GM18873 (cell line): ENCODE results near the gene OR2J1.
"Not testable (repeated sequence)": the region's sequence is repeated elsewhere in the genome, so short reads cannot be mapped to it uniquely, and the experiment has no call there.

ENCODE experiments used
- ATAC-seq: cut with Tn5 transposase; IDR thresholded peaks from one replicate; pipeline ENCODE4 v1.9.1; 2021; ENCODE audit warnings: mild to moderate bottlenecking, moderate library complexity, moderate number of reproducible peaks; ENCODE audit not compliant: unreplicated experiment, low FRiP score

OR2J1 gene

DNA sequence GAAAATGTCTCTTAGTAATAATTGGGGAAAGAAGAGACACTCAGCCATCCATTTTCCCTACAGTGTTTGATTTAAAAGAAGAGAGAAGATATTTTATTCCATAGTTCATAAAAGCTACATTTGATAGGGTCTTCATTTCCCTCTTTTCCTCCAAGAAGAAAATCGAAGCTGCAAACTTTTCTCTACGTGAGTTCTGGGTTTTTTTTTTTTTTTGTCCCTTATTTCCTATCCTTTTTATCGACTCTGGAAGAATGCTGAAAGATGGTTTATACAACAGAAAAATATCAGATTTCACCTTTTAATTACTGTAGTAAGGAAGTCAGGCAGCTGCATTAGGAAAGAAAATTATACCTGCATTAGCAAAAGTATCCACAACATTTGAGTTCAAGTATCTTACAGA lies at the start of gene OR2J1:
Gene OR2J1, plus strand, starts transcription at position 301 of the 400 bp plus-strand sequence. CDS start 1,453 bp downstream, outside the sequence.
- ATAC-seq = no peak

DNA sequence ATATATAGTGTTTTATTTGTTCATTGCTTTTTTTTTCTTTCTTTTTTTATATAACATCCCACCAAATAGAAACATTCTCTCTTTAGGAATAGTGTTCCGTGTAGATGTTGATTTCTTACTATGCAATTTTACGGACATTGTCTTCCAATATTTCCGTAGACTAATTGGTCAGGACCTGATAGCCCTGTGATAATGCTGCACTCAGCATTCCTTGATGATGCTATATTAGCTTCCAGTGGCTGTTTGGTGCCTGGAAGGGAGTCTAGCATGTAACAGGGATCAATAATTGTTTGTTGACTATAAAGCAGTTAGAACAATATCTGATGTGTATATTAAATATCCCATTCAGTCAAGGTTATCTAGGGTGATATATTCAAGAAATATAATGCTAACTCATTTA lies 47.6 kb upstream of the OR2J1 start:
- ATAC-seq = no peak

DNA sequence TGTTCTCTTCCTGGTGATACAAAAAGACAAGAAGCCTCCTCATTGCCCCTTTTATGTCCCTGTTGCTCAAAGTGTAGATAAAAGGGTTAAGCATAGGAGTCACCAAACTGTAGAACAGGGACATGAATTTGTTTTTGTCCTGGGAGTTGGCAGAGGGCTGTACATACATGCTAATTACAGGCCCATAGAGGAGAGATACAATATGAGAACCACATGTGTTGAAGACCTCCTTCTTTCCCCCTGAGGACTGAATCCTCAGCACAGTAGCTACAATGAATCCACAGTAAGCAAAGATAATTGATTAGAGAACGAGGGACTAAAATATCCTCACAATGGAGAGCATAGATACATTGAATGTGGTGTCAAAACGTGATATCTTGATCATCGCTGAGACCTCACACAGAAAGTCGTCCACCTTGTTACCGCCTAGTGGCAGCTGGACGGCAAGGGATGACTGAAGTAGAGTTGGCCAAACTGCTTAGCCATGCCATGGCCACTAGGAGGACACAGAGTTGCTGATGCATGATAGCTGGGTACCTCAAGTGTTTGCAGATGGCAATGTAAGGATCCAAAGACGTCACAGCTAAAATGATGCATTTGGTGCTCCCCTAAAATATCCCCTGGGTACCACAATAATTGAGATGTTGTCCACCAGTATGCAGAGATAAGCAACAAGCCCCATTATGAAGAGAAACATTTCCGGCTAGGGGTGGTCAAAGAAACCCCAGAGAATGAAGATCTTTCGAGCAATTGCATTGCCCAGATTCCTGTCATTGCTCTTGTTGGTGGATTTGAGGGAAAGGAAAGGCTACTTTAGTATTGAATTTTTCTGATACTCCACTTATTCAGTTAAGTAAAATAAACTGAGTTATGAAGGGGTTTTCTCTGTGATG lies 27.2 kb upstream of the OR2J1 start:
- ATAC-seq = no peak

DNA sequence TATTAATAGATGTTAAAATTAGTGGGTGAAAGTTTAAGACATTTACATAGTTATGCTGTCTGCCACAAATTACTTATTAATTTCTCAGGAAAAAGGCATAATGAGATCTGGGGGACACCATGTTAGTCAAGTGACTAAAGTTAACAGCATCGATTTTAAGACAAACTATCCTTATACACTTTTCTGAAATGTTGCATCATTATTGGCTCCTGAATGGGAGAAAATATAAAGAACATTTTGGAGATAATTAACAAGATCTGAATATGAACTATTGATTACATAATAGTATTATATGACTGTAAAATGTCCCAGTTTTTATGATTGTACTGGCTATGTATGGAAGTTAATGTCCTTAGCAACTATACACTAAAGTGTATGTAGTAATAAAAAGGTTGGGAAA lies 20.1 kb upstream of the OR2J1 start:
- ATAC-seq = no peak

DNA sequence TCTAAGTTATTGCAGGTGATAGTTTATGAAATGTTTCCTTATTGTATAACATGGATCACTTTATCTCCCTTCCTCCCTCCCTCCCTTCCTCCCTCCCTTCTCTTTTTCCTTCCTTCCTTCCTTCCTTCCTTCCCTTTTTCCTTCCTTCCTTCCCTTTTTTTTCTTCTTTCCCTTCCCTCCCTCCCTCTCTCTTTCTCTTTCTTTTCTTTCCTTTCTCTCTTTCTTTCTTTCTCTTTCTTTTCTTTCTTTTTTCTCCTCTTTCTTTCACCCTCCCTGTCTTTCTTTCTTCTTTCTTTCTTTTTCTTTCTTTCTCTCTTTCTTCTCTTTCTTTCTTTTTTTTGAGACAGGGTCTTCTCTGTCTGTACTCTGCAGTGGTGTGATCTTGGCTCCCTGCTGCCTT lies 18.0 kb upstream of the OR2J1 start:
- no peak for ATAC-seq

DNA sequence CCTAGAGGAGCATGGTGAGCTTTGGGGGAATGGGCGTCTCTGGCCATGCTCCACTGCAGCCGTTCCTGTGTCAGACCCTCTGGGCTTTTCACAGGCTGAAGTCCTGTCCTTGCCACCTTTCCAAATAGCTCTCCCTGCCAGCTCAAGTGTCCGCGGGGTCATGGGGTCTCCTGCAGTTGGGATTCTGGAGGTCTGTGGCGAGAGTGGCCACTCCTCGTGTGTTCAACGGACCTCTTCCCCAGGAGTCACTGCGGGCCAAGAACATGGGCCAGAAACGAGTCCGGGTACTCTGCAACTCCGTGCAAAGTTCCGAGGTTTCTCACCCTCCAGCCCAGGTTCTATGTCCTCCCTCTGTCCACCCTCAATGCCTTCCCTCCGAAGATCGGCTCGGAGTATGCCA lies 16.8 kb upstream of the OR2J1 start:
- no peak for ATAC-seq

DNA sequence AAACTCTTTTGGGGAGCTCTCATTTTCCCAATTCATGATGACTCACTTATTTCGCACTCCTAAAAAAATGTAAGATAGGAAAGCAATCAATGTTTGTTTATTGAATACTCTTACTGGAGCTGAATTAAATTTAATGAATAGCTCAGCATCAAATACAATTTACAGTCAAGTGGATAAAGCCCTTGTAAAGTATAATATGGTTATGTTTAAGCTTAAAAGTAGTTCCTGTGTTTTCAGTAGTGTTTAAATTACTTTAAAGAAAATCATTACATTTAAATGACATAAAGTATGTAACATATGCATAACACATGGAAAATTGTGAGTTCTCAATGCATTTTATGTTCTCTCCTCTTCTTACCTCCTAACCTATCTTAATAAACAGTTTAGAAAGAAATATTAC lies 12.1 kb upstream of the OR2J1 start, which contains the start of gene OR2B3:
Gene OR2B3, minus strand, starts transcription at position 101 of the 400 bp plus-strand sequence. Its CDS starts 65 bp downstream, at position 36.
- no peak for ATAC-seq

DNA sequence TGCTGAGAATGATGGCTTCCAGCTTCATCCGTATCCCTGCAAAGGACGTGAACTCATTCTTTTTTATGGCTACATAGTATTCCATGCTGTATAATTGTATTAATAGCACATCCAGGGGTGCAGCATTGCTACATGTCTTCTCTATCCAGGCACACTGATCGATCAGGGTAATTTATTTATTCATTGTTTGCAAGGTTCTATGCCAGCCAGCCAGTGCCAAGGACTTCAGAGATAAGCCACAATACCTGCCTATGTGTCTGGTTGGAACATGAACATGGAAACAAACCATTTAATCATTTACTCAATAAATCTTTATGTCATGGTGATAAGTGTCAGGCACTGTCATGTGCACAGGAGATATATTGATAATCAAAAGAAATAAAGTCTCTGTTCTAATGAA lies 6.3 kb upstream of the OR2J1 start:
- no peak for ATAC-seq

DNA sequence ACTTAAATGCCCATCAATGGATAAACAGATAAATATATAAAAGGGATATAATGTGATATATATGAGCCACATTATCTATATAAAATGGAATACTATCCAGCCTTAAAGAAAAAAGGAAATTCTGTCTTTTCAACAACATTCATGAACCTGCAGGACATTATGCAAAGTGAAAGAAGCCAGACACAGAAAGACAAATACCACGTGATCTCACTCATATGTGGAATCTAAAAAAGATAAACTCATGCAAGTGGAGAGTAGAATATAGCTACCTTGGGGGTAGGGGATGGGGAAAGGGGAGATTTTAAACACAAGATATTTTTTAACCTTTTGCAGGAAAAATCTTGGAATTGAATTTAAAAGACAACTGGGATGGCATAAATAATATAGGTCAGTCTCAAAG lies 1.5 kb upstream of the OR2J1 start:
- no peak for ATAC-seq

DNA sequence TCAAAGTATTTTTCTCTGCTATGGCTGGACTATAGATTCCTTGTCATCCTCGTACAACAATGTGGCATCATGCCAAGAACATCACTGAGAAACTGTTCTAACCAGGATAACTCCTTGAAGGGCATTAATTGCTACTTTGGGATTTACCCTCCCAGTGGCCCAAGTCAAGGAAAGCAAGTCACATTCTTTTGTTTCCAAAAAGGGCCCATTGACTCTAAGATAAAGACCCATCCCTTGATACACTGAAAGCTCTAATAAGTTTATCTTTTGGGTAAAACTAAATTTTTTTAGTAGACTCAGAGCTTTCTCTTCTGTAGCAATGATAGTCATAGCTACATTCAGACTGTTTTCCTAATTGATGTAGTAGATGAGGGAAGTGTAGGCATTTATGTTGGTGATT lies 8.5 kb downstream of the OR2J1 start, which contains the start of gene OR2J3:
Gene OR2J3, plus strand, starts transcription at position 301 of the 400 bp plus-strand sequence. CDS start 3,833 bp downstream, outside the sequence.
- ATAC-seq = no peak

DNA sequence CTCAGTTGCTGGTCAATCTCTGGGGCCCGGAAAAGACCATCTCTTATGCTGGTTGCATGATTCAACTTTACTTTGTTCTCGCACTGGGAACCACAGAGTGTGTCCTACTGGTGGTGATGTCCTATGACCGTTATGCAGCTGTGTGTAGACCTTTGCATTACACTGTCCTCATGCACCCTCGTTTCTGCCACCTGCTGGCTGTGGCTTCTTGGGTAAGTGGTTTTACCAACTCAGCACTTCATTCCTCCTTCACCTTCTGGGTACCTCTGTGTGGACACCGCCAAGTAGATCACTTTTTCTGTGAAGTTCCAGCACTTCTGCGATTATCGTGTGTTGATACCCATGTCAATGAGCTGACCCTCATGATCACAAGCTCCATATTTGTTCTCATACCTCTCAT lies 12.8 kb downstream of the OR2J1 start:
- no peak for ATAC-seq

DNA sequence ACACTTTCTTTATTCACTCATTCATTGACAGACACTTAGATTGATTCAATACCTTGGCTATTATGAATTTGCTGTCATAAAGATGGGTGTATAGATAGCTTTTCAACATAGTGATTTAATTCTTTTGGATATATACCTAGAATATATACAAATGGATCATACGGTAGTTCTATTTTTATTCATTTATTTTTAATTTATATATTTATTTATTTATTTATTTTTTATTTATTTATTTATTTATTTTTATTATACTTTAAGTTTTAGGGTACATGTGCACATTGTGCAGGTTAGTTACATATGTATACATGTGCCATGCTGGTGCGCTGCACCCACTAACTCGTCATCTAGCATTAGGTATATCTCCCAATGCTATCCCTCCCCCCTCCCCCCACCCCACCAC lies 15.7 kb downstream of the OR2J1 start:
- ATAC-seq = not testable (repeated sequence)

DNA sequence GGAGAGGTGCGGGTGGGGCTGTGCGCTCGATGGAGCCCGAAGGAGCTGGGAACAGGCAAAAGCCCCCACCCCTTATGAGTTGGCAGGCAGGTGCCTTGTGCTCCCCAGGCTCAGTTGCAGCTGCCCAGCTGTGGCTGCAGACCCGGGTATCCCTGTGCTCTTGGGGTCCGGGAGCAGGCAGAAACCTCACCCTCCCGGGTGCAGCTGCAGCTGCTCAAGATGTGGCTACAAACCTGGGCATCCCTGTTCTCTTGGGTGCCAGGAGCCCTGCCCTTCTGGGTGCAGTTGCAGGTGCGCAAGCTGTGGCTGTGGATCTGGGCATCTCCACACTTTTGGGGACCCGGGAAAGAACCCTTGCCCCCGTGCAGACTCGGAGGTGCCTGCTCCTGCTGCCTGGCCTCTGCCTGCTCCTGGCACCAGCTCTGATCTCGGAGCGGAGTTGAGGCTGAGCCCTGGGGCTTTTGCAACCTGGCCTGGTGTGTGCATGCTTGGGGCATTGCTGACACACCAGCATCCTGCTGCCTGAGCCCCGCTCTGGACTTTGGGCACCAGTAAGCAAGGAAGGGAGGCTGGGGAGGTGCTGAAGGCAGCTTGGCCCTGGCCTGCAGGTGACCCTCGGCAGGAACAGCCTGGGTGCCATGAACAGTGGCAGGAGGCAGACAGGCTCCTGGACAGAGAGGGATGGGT lies 30.2 kb downstream of the OR2J1 start:
- no peak for ATAC-seq

DNA sequence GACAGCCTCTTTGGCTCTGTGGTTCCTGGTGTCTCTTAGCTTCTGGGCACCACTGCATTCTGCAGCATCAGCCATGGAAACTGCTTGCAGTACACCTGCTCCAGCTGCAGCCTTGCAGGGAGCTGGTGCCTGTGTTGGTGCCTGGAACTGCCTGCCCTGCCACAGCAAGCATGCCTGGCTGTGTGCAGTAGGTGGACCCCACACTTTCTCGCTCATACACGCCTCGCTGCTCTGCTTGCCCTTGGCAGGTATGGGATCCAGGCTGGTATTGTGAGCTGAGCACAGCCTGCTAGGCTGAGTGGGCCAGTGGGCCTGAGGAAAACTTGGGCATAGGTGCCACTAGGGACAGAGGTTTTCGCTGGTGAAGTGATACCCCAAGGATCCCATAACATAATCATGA lies 31.4 kb downstream of the OR2J1 start:
- no peak for ATAC-seq

DNA sequence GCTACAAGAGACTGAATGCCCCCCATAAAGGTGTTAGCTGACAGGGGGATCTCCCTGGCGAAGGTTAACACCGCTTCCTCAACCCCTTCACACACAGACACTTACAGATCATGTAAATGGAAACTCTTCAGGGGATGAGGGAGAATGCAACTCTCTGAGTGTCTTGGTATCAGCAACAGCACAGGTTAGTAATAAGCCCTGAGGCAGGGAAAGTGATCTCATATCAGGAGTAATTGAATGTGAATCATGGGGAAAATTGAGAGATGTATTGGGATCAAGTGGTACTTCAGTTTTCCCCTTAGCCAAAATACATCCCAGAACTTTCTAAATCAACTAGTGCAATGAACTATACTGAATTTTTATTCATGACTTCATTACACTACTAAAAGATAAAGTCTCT lies 32.4 kb downstream of the OR2J1 start:
- ATAC-seq = no peak

DNA sequence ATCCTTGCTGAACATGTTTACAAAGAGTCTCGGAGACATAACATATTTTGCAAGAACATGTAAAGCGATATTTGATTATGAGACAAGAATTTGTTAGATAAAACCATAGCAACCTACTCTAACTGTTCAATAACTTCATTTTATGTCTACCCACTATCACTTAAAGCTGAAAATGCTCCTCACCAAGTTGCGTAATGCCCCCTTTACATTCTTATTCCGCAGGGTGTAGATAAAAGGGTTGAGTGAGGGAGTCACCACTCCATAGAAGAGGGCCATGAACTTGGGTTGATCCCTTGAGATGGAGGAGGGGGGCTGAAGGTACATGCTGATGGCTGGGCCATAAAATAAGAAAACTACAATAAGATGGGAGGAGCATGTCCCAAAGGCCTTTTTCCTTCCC lies 38.4 kb downstream of the OR2J1 start:
- ATAC-seq = no peak

DNA sequence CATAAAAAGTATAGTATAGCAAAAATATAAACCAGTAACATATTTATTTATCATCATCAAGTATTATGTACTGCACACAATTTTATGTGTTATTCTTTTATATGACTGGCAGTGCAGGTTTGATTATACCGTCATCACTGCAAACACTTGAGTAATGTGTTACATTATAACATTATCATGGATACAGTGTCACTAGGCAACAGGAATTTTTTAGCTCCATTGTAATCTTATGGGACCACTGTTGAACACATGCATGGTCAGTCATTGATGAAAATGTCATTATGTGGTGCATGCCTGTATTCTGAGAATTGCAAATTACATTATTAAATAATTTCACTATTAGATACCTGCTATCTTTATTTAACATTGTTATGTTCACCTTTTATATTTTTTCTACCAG lies 42.3 kb downstream of the OR2J1 start:
- no peak for ATAC-seq

DNA sequence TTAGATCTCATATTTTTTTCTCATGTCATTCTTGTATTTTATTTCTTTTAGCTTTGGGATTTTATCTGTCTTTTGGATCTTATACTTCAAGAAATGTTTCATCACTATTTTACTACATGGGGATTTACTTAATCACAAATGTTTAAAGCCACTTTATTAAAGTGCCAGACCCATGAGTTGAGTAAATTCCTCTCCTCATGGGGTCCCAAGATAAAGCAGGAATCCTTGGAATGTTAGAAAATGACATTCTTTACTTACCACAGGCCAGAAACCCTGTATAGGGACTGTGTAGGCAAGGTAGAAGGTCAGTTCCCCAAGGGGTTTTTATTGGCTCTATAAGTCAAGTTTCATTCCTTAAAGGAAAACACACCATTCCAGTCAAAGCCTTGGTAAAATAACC lies 43.0 kb downstream of the OR2J1 start:
- ATAC-seq = no peak

DNA sequence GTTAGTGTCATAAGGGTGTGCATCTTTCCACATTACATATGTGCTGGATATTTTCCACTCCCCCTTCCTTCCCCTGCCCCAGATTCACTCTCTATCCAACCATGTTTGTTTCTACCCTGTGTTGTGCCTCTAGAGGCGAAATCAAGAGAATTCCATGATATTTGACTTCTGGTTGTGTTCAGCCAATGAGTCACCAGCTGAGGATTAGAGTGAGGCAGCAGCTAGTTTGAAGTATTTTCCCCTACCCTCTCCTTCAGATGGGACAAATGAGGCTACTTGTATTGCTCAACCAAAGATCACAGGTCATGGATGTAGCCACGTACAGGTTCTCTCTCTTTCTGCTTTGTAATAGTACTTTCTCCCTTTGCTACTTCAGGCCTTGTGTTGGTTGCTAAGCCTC lies 46.9 kb downstream of the OR2J1 start:
- ATAC-seq = no peak

DNA sequence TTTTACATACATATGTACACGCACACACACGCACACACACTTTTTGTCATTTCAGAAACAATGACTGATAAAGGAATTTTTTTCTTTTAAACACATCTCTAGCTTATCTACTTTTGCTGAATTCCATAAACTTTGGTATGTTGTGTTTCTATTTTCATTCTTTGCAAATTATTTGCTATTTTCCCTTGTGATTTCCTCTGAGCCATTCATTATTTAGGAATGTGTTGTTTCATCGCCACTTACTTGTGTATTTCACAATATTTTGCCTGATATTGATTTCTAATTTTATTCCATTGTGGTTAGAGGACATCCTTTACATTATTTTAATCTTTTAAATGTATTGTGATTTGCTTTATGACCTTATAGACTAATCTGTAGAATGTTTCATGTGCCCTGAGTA lies 47.8 kb downstream of the OR2J1 start:
- ATAC-seq = no peak

DNA sequence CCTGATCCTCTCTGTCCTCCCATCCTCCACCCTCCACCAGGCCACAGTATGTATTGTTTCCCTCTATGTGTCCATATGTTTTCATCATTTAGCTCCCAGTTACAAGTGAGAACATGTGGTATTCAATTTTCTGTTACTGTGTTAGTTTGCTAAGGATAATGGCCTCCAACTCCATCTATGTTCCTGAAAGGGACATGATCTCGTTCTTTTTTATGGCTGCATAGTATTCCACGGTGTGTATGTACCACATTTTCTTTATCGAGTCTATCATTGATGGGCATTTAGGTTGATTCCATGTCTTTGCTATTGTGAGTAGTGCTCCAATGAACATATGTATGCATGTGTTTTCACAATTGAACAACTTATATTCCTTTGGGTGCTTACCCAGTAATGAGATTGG lies 50.2 kb downstream of the OR2J1 start:
- not testable (repeated sequence) for ATAC-seq
